Uterus (tissue), 2 donors: ENCODE results near the gene ZNF552.
"Not testable (repeated sequence)": the region's sequence is repeated elsewhere in the genome, so short reads cannot be mapped to it uniquely, and the experiment has no call there.

Source experiments
- POLR2A ChIP-seq, 2 donors: fragments of 450-650 bp; IDR thresholded peaks; one replicate each; pipeline ENCODE4 v1.6.1; 2016; ENCODE audit warnings: antibody characterized with exemption in 2 of 2, mild to moderate bottlenecking in 1 of 2, moderate library complexity in 1 of 2
- TF ChIP-seq, protein P1 (sequence below), 4 experiments: fragments of 200-600 bp in 2 of 4; fragments of 450-650 bp in 2 of 4; sonication (generic) in 2 of 4; IDR thresholded peaks; one replicate each; pipeline ENCODE4 v1.5.1; 2016 to 2019; ENCODE audit warnings: antibody characterized with exemption in 4 of 4, mild to moderate bottlenecking in 2 of 4, moderate library complexity in 1 of 4

- TF ChIP-seq, protein P1, sequence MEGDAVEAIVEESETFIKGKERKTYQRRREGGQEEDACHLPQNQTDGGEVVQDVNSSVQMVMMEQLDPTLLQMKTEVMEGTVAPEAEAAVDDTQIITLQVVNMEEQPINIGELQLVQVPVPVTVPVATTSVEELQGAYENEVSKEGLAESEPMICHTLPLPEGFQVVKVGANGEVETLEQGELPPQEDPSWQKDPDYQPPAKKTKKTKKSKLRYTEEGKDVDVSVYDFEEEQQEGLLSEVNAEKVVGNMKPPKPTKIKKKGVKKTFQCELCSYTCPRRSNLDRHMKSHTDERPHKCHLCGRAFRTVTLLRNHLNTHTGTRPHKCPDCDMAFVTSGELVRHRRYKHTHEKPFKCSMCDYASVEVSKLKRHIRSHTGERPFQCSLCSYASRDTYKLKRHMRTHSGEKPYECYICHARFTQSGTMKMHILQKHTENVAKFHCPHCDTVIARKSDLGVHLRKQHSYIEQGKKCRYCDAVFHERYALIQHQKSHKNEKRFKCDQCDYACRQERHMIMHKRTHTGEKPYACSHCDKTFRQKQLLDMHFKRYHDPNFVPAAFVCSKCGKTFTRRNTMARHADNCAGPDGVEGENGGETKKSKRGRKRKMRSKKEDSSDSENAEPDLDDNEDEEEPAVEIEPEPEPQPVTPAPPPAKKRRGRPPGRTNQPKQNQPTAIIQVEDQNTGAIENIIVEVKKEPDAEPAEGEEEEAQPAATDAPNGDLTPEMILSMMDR (IDR thresholded peaks at IDR 0.05): not testable (repeated sequence)
- not testable (repeated sequence) for TF ChIP-seq POLR2A (IDR thresholded peaks at IDR 0.05)
Measured at GRCh38 chr19:57854117-57854516, 39.4 kb upstream of the ZNF552 start.
